B cell (primary cell): ENCODE data around the gene ZBTB8OS.

Experiments used
- CTCF ChIP-seq: fragments of 200-600 bp; IDR thresholded peaks from one replicate; pipeline ENCODE4 v1.8.0; 2022; ENCODE audit warnings: antibody characterized with exemption, mild to moderate bottlenecking
- EZH2 ChIP-seq: IDR thresholded peaks from 2 replicates; pipeline ENCODE4 v1.6.1; 2012; ENCODE audit warnings: borderline replicate concordance, low read depth, mild to moderate bottlenecking, moderate library complexity, low read length; ENCODE audit not compliant: insufficient read depth, poor library complexity, severe bottlenecking

GRCh38 chr1:32652244-32652962 lies 2.1 kb upstream of the ZBTB8OS start:
- TF ChIP-seq CTCF: no peak
- no peak for TF ChIP-seq EZH2
